ENCODE measurements around the gene RERE.
"Not testable (repeated sequence)": the region's sequence is repeated elsewhere in the genome, so short reads cannot be mapped to it uniquely, and the experiment has no call there.

RERE gene

GRCh38 chr1:8745346-8745745, 72.1 kb downstream of the RERE start:
- H3K27ac Mint-ChIP-seq: no peak overlapping the region
- peaks cover 5% of the 10 kb centered on the region for H3K36me3 Mint-ChIP-seq (ENCODE audit: low read depth)
- intact Hi-C loops (cut with micrococcal nuclease): no loop called here
- H3K4me3 Mint-ChIP-seq: no peak overlapping the region
- no peaks in the 10 kb centered on the region for H3K4me1 Mint-ChIP-seq (ENCODE audit: low read depth)
- no peaks in the 10 kb centered on the region for H3K27me3 Mint-ChIP-seq
- H3K9me3 Mint-ChIP-seq: peaks cover under 1% of the 10 kb centered on the region

DNA sequence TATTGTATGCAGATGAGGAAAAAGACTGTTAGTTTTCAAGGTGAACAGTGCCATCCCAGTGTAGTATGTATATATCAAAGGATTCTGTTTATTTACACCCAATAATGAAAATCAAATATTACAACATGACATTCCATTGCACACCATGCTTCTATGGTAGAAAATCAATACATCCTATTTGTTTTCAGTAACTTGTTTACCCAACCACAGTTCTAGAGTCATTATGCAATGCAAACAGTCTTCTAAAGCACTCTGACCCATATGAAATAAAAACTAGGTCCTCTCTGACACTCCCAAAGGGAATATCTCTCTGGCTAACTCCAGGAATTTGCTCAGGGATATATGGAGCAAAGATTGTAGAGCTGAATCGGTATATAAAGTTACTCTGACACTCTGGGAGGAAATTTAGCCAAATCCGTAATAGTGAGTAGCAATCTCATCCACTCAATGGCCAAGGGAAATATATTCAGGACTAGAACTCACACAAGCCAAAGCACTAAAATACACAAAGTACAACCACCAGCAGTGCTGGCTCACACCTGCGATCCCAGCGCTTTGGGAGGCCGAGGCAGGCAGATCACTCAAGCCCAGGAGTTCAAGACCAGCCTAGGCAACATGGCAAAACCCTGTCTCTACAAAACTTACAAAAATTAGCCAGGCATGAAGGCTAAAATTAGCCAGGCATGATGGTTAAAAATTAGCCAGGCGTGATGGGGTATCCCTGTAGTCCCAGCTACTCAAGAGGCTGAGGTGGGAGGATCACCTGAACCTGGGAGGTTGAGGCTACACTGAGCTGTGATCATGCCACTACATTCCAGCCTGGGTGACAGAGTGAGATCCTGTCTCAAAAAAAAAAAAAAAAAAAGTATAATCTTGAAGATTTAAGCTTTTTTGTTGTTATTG, 75.2 kb downstream of the RERE start:
- H3K4me1 Mint-ChIP-seq (ENCODE audit: low read depth): peaks cover under 1% of the 10 kb centered on the region
- peaks cover 15% of the 10 kb centered on the region for H3K9me3 Mint-ChIP-seq
- no peak overlapping the region for H3K27ac Mint-ChIP-seq
- intact Hi-C loops (cut with micrococcal nuclease): no loop called here
- no peaks in the 10 kb centered on the region for H3K27me3 Mint-ChIP-seq
- H3K36me3 Mint-ChIP-seq (ENCODE audit: low read depth): peaks cover 18% of the 10 kb centered on the region
- no peak overlapping the region for H3K4me3 Mint-ChIP-seq

GRCh38 chr1:8740034-8740449, 77.4 kb downstream of the RERE start:
- peaks cover 15% of the 10 kb centered on the region for H3K9me3 Mint-ChIP-seq
- H3K27me3 Mint-ChIP-seq: no peaks in the 10 kb centered on the region
- no peak overlapping the region for H3K27ac Mint-ChIP-seq
- peaks cover 18% of the 10 kb centered on the region for H3K36me3 Mint-ChIP-seq (ENCODE audit: low read depth)
- H3K4me3 Mint-ChIP-seq: no peak overlapping the region
- intact Hi-C loops (cut with micrococcal nuclease): no loop called here
- peaks cover 6% of the 10 kb centered on the region for H3K4me1 Mint-ChIP-seq (ENCODE audit: low read depth)

DNA sequence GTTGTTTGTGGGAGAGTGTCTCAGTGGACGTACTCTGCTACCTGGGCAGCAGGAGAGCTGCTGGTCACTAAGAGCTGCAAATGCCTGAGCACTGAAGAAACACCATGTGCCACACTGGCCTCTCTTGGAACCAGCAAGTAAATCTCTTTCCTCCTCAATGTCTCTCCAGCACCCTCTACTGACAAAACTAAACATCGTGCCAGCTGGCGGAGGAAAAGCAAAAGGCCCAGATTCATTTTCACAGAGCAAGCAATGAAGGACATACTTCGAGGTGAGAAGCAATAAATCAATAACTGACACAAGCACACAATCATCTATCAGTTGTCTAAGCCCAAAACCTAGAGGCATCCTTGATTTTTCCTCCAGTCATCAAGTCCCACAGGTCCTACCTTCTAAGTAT, 78.1 kb downstream of the RERE start:
- no peak overlapping the region for H3K4me3 Mint-ChIP-seq
- H3K9me3 Mint-ChIP-seq: peaks cover 15% of the 10 kb centered on the region
- H3K4me1 Mint-ChIP-seq (ENCODE audit: low read depth): peaks cover 12% of the 10 kb centered on the region
- peaks cover 18% of the 10 kb centered on the region for H3K36me3 Mint-ChIP-seq (ENCODE audit: low read depth)
- H3K27me3 Mint-ChIP-seq: no peaks in the 10 kb centered on the region
- H3K27ac Mint-ChIP-seq: no peak overlapping the region
- intact Hi-C loops (cut with micrococcal nuclease): no loop called here

- Mint-ChIP-seq H3K4me3 (no peak overlapping the region), H3K36me3 (ENCODE audit: low read depth) (peaks cover 18% of the 10 kb centered on the region), H3K27ac (no peak overlapping the region), H3K4me1 (ENCODE audit: low read depth) (peaks cover 12% of the 10 kb centered on the region), H3K27me3 (no peaks in the 10 kb centered on the region), H3K9me3 (peaks cover 17% of the 10 kb centered on the region)
- intact Hi-C loops (cut with micrococcal nuclease): no loop called here
Observed at GRCh38 chr1:8736927-8737326, 80.5 kb downstream of the RERE start.

- H3K27me3 Mint-ChIP-seq: no peaks in the 10 kb centered on the region
- H3K9me3 Mint-ChIP-seq: peaks cover 15% of the 10 kb centered on the region
- peaks cover 12% of the 10 kb centered on the region for H3K4me1 Mint-ChIP-seq (ENCODE audit: low read depth)
- H3K36me3 Mint-ChIP-seq (ENCODE audit: low read depth): no peaks in the 10 kb centered on the region
- no peak overlapping the region for H3K27ac Mint-ChIP-seq
- intact Hi-C loops (cut with micrococcal nuclease): no loop called here
- H3K4me3 Mint-ChIP-seq: no peak overlapping the region
Observed at GRCh38 chr1:8733484-8733883, 84.0 kb downstream of the RERE start.

DNA sequence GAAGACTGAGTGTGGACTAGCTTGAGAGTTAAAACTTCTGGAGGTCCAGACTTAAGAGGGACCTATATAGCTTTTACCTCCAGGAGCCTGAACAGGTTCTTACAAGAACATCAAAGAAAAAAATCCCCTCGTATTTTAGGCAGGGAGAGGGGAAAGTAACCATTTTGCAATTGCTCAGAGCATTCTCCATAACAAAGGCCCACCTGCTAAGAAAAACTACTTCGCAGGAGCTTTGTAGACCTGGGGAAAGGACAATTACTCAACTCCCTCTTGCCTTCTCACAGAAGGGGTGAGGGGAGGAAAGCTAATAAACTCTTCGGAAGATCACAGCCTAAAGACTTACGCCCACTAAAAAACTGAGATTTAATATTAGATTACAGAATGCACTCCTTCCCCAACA, 86.3 kb downstream of the RERE start:
- H3K4me3 Mint-ChIP-seq: no peak overlapping the region
- H3K9me3 Mint-ChIP-seq: peaks cover 15% of the 10 kb centered on the region
- H3K4me1 Mint-ChIP-seq (ENCODE audit: low read depth): peaks cover 6% of the 10 kb centered on the region
- no peaks in the 10 kb centered on the region for H3K36me3 Mint-ChIP-seq (ENCODE audit: low read depth)
- no peaks in the 10 kb centered on the region for H3K27me3 Mint-ChIP-seq
- H3K27ac Mint-ChIP-seq: no peak overlapping the region
- intact Hi-C loops (cut with micrococcal nuclease): no loop called here

DNA sequence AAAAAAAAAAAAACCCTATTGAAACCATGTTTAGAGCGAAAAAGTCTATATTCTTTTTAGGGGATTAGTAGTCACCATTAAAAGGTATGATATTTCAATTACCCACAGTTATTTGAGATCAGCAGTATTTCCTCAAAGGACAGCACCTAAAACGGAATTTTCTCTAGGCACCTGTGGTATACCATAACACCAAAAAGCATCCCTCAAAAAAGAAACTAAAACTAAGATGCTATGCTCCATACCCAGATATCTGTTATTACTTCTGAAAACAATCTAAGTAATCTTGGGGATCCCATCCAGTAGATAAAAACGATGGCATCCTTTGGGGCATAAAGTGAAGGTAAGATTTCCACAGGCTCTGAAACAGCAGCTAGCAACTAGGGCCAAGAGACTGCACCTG, 89.0 kb downstream of the RERE start:
- no peaks in the 10 kb centered on the region for H3K27me3 Mint-ChIP-seq
- H3K36me3 Mint-ChIP-seq (ENCODE audit: low read depth): no peaks in the 10 kb centered on the region
- peaks cover 15% of the 10 kb centered on the region for H3K9me3 Mint-ChIP-seq
- no peaks in the 10 kb centered on the region for H3K4me1 Mint-ChIP-seq (ENCODE audit: low read depth)
- H3K4me3 Mint-ChIP-seq: no peak overlapping the region
- intact Hi-C loops (cut with micrococcal nuclease): loop anchor here (5.0 to 10.0 kb wide), 2 partner anchors 56 to 116 kb away; no protein-coding TSS in a partner anchor
- no peak overlapping the region for H3K27ac Mint-ChIP-seq

DNA sequence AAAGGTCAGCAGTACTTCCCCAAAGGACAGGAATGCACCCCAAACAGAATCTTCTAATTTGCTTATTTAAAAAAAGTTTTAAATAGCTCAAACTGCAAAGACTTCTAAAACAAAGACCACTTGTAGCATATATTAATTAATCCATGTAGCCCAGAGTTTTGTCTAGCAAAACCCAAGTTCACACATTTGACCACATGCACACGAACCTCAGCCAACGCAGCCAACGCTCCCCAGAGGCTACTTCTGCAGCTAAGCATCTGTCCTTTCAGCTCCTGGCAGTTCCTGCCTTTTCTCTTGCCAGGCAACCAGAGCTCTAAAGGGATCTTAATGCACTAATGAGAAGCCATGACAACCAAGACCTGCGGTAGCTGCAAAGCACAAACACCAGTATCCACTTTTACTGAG, 89.6 kb downstream of the RERE start:
- Mint-ChIP-seq H3K27ac (no peak overlapping the region), H3K9me3 (peaks cover 15% of the 10 kb centered on the region), H3K27me3 (no peaks in the 10 kb centered on the region), H3K4me1 (ENCODE audit: low read depth) (peaks cover 4% of the 10 kb centered on the region), H3K4me3 (no peak overlapping the region), H3K36me3 (ENCODE audit: low read depth) (no peaks in the 10 kb centered on the region)
- intact Hi-C loops (cut with micrococcal nuclease): loop anchor here (5.0 to 10.0 kb wide), 2 partner anchors 56 to 117 kb away; no protein-coding TSS in a partner anchor

- not testable (repeated sequence) for H3K36me3 Mint-ChIP-seq (ENCODE audit: low read depth); H3K27ac Mint-ChIP-seq; H3K4me1 Mint-ChIP-seq (ENCODE audit: low read depth); H3K4me3 Mint-ChIP-seq; H3K27me3 Mint-ChIP-seq
- intact Hi-C loops (cut with micrococcal nuclease): loop anchor here (5.0 to 10.0 kb wide), 2 partner anchors 55 to 117 kb away; no protein-coding TSS in a partner anchor
- H3K9me3 Mint-ChIP-seq: peaks cover 15% of the 10 kb centered on the region
Observed at GRCh38 chr1:8727316-8727715, 90.1 kb downstream of the RERE start.

DNA sequence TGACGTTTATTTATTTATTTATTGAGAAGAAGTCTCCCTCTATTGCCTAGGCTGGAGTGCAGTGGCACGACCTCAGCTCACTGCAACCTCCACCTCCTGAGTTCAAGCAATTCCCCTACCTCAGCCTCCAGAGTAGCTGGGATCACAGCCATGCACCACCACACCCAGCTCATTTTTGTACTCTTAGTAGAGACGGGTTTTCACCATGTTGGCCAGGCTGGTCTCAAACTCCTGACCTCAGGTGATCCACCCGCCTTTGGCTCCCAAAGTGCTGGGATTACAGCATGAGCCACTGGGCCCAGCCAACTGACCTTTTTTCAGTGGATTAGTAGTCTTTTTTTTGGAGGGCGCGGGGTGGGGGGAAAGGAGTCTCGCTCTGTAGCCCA, 90.6 kb downstream of the RERE start:
- not testable (repeated sequence) for H3K27ac Mint-ChIP-seq, H3K27me3 Mint-ChIP-seq

GRCh38 chr1:8723010-8723409, 94.4 kb downstream of the RERE start:
- Mint-ChIP-seq H3K4me1 (ENCODE audit: low read depth) (peaks cover 14% of the 10 kb centered on the region), H3K36me3 (ENCODE audit: low read depth) (no peaks in the 10 kb centered on the region), H3K4me3 (no peak overlapping the region), H3K27ac (no peak overlapping the region), H3K27me3 (no peaks in the 10 kb centered on the region), H3K9me3 (no peaks in the 10 kb centered on the region)
- intact Hi-C loops (cut with micrococcal nuclease): loop anchor here (10.0 kb wide), 1 partner anchor 122 kb away; no protein-coding TSS in a partner anchor

More for the DNA sequence above, 90.6 kb downstream of the RERE start:
- intact Hi-C loops (cut with micrococcal nuclease): loop anchor here (1.0 to 10.0 kb wide), 3 partner anchors 54 to 165 kb away; no protein-coding TSS in a partner anchor
- not testable (repeated sequence) for H3K36me3 Mint-ChIP-seq (ENCODE audit: low read depth); H3K4me3 Mint-ChIP-seq
- peaks cover 12% of the 10 kb centered on the region for H3K9me3 Mint-ChIP-seq
- H3K4me1 Mint-ChIP-seq (ENCODE audit: low read depth): peaks cover 12% of the 10 kb centered on the region

DNA sequence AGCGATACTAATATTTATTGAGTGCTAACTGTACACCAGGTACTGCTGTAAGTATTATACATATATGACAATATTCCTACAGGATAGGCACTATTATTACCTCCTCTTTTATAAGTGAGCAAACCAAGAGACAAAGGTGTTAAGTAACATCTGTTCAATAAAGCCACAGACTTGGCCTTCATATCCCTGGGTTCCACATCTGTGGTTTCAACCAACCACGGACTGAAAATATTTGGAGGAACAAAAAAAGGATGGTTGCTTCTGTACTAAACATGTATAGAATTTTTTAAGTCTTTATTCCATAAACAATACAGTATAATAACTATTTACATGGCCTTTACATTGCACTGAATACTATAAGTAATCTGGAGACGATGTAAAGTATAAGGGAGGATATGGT, 95.1 kb downstream of the RERE start:
- intact Hi-C loops (cut with micrococcal nuclease): loop anchor here (10.0 kb wide), 1 partner anchor 122 kb away; no protein-coding TSS in a partner anchor

GRCh38 chr1:8721679-8722324, 95.6 kb downstream of the RERE start:
- intact Hi-C loops (cut with micrococcal nuclease): loop anchor here (10.0 kb wide), 1 partner anchor 123 kb away; no protein-coding TSS in a partner anchor
- no peak overlapping the region for H3K4me3 Mint-ChIP-seq
- H3K36me3 Mint-ChIP-seq (ENCODE audit: low read depth): no peaks in the 10 kb centered on the region
- H3K4me1 Mint-ChIP-seq (ENCODE audit: low read depth): peaks cover 14% of the 10 kb centered on the region
- no peaks in the 10 kb centered on the region for H3K9me3 Mint-ChIP-seq
- H3K27me3 Mint-ChIP-seq: no peaks in the 10 kb centered on the region
- no peak overlapping the region for H3K27ac Mint-ChIP-seq

More for the DNA sequence above, 95.1 kb downstream of the RERE start:
- H3K4me1 Mint-ChIP-seq (ENCODE audit: low read depth): peaks cover 14% of the 10 kb centered on the region
- H3K4me3 Mint-ChIP-seq: no peak overlapping the region
- no peak overlapping the region for H3K27ac Mint-ChIP-seq
- H3K36me3 Mint-ChIP-seq (ENCODE audit: low read depth): no peaks in the 10 kb centered on the region
- H3K9me3 Mint-ChIP-seq: no peaks in the 10 kb centered on the region
- H3K27me3 Mint-ChIP-seq: no peaks in the 10 kb centered on the region
